Activated T-helper 2 cell treated with anti-CD3 and anti-CD28 coated beads, Interferon-gamma antibody, Interleukin-2, Interleukin-4, amounts not matched to agents 10 μg/mL and 5 μg/mL and 100 μg/mL, durations not matched to agents 14 hours and 24 hours and 36 hours (primary cell): ENCODE measurements around the gene SPINDOC. TPM values are rescaled to one million over a fixed set of nuclear protein-coding genes. Genes with fewer than 3 reads are reported as not detected.
A peak's percentile ranks its signal among the peaks of the same experiment; 100 is the strongest.

Source experiments
- DNase-seq: peaks from one replicate; pipeline ENCODE4 v3.0.0; 2021; ENCODE audit warnings: low spot score
- H3K27ac Mint-ChIP-seq: one replicate; pipeline ENCODE4 v1.8.0; 2021; ENCODE audit warnings: mixed read lengths
- H3K27me3 Mint-ChIP-seq: one replicate; pipeline ENCODE4 v1.8.0; 2021; ENCODE audit warnings: low read depth, mixed read lengths
- H3K36me3 Mint-ChIP-seq: one replicate; pipeline ENCODE4 v1.8.0; 2021; ENCODE audit warnings: low read depth, mixed read lengths
- H3K4me1 Mint-ChIP-seq: one replicate; pipeline ENCODE4 v1.8.0; 2021; ENCODE audit warnings: low read depth, mixed read lengths
- H3K4me3 Mint-ChIP-seq: one replicate; pipeline ENCODE4 v1.8.0; 2021; ENCODE audit warnings: low read depth, mild to moderate bottlenecking, moderate library complexity, mixed read lengths
- H3K9me3 Mint-ChIP-seq: one replicate; pipeline ENCODE4 v1.8.0; 2021; ENCODE audit warnings: mixed read lengths
- intact Hi-C: fragments of 100-400 bp; cut with micrococcal nuclease; formaldehyde crosslinking; loops from one replicate; pipeline ENCODE4 v1.15.1; 2023
- total RNA-seq: library from RNA; stranded (reverse); gene quantifications from 2 replicates; pipeline ENCODE4 v1.2.3, GENCODE V29; 2022

SPINDOC gene
- total RNA-seq, 1 donor from 2014 or later: 69.2 TPM

GRCh38 chr11:63871962-63872799, 58.9 kb downstream of the SPINDOC start:
- peak; percentile 52 for DNase-seq
- H3K4me3 Mint-ChIP-seq: no peak overlapping the region
- H3K27me3 Mint-ChIP-seq: no peaks in the 10 kb centered on the region
- peaks cover 47% of the 10 kb centered on the region for H3K4me1 Mint-ChIP-seq
- H3K9me3 Mint-ChIP-seq: no peaks in the 10 kb centered on the region
- H3K36me3 Mint-ChIP-seq: peaks cover 35% of the 10 kb centered on the region
- intact Hi-C loops: no loop called here
- H3K27ac Mint-ChIP-seq: no peak overlapping the region

- intact Hi-C loops: no loop called here
- no peak overlapping the region for H3K27ac Mint-ChIP-seq
- peaks cover 43% of the 10 kb centered on the region for H3K4me1 Mint-ChIP-seq
- H3K36me3 Mint-ChIP-seq: peaks cover 28% of the 10 kb centered on the region
- H3K9me3 Mint-ChIP-seq: no peaks in the 10 kb centered on the region
- DNase-seq: no peak
- H3K27me3 Mint-ChIP-seq: no peaks in the 10 kb centered on the region
- H3K4me3 Mint-ChIP-seq: no peak overlapping the region
Observed at GRCh38 chr11:63872800-63873197, 59.5 kb downstream of the SPINDOC start.

DNA sequence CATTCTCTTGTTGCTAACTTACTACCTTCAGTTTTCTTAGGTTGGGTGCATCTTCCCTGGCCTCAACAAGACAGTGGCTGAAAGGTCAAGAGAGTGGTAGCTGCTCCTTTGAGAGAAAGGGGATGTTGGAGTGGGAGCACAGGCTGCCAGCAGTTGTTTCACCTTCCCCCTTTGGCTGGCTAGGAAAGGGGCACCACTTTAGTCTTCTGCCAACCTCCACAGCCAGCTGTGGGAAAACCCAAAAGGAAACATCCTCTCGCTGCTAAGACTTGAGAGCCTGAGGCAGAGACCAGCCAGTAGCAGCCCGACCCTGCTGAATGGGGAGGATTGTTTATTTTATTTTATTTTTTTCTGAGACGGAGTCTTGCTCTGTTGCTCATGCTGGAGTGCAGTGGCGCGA, 60.1 kb downstream of the SPINDOC start:
- no peaks in the 10 kb centered on the region for H3K27me3 Mint-ChIP-seq
- H3K4me3 Mint-ChIP-seq: no peak overlapping the region
- H3K27ac Mint-ChIP-seq: no peak overlapping the region
- H3K4me1 Mint-ChIP-seq: peaks cover 41% of the 10 kb centered on the region
- no peaks in the 10 kb centered on the region for H3K9me3 Mint-ChIP-seq
- no peak for DNase-seq
- peaks cover 26% of the 10 kb centered on the region for H3K36me3 Mint-ChIP-seq
- intact Hi-C loops: no loop called here

GRCh38 chr11:63874511-63874910, 61.3 kb downstream of the SPINDOC start:
- DNase-seq: no peak
- H3K4me1 Mint-ChIP-seq: peaks cover 31% of the 10 kb centered on the region
- H3K36me3 Mint-ChIP-seq: peaks cover 21% of the 10 kb centered on the region
- no peaks in the 10 kb centered on the region for H3K27me3 Mint-ChIP-seq
- intact Hi-C loops: no loop called here
- H3K4me3 Mint-ChIP-seq: no peak overlapping the region
- H3K27ac Mint-ChIP-seq: no peak overlapping the region
- H3K9me3 Mint-ChIP-seq: no peaks in the 10 kb centered on the region

- intact Hi-C loops: no loop called here
- peaks cover 30% of the 10 kb centered on the region for H3K4me1 Mint-ChIP-seq
- no peak overlapping the region for H3K27ac Mint-ChIP-seq
- no peak overlapping the region for H3K4me3 Mint-ChIP-seq
- H3K9me3 Mint-ChIP-seq: no peaks in the 10 kb centered on the region
- peaks cover 15% of the 10 kb centered on the region for H3K36me3 Mint-ChIP-seq
- no peak for DNase-seq
- H3K27me3 Mint-ChIP-seq: no peaks in the 10 kb centered on the region
Observed at GRCh38 chr11:63875506-63876065, 62.3 kb downstream of the SPINDOC start.

DNA sequence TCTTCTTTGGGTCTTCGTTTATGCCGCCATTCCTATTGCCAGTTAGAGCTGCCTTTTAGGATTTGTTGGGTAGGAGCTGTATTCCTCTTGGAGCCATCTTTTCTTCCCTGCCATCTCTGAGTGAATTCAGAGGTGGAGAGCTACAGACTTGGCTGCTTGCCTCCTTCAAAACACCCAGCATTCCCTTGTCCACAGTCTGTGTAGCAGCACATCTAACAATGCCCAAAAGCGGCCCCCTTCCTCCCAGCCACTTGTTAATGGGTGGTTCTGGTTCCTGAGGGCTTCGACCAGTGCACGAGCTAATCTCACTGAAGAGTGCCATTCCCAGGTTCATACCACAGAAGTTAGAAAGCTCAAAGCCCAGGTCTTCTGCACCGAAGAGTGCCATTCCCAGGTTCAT, 63.4 kb downstream of the SPINDOC start:
- H3K4me3 Mint-ChIP-seq: no peak overlapping the region
- no peak for DNase-seq
- H3K27ac Mint-ChIP-seq: no peak overlapping the region
- H3K27me3 Mint-ChIP-seq: no peaks in the 10 kb centered on the region
- H3K36me3 Mint-ChIP-seq: peaks cover 20% of the 10 kb centered on the region
- H3K4me1 Mint-ChIP-seq: peaks cover 26% of the 10 kb centered on the region
- intact Hi-C loops: no loop called here
- H3K9me3 Mint-ChIP-seq: no peaks in the 10 kb centered on the region

Other genes with a start within 250 kb of the SPINDOC start
- gene PLAAT3, start 199.0 kb upstream of the SPINDOC start, total RNA-seq: 15.2 and 17.3 TPM in 2 replicates
- 38.6 and 38.8 TPM in 2 replicates for gene ATL3, start 142.1 kb upstream of the SPINDOC start, total RNA-seq
- 61.1 and 64.1 TPM in 2 replicates for gene RTN3, start 132.0 kb upstream of the SPINDOC start, total RNA-seq
- 7.0 and 8.9 TPM in 2 replicates for gene ZFTA, start 44.7 kb upstream of the SPINDOC start, total RNA-seq
- 36.5 and 38.8 TPM in 2 replicates for gene MARK2, start 25.7 kb downstream of the SPINDOC start, total RNA-seq
- 0.41 and 0.43 TPM in 2 replicates for gene RCOR2, start 103.7 kb downstream of the SPINDOC start, total RNA-seq
- 29.9 and 30.3 TPM in 2 replicates for gene NAA40, start 125.5 kb downstream of the SPINDOC start, total RNA-seq
- gene COX8A, start 161.2 kb downstream of the SPINDOC start, total RNA-seq: 312 and 326 TPM in 2 replicates
- 107 and 110 TPM in 2 replicates for gene OTUB1, start 173.0 kb downstream of the SPINDOC start, total RNA-seq
- not detected in 2 replicates for gene FLRT1, start 222.5 kb downstream of the SPINDOC start, total RNA-seq